Retina (tissue), 1 donor: ENCODE data around the gene HOXD9.

Experiments
- DNase-seq: peaks from one replicate; pipeline ENCODE4 v3.0.0-alpha.2; 2016

Gene HOXD9

DNA sequence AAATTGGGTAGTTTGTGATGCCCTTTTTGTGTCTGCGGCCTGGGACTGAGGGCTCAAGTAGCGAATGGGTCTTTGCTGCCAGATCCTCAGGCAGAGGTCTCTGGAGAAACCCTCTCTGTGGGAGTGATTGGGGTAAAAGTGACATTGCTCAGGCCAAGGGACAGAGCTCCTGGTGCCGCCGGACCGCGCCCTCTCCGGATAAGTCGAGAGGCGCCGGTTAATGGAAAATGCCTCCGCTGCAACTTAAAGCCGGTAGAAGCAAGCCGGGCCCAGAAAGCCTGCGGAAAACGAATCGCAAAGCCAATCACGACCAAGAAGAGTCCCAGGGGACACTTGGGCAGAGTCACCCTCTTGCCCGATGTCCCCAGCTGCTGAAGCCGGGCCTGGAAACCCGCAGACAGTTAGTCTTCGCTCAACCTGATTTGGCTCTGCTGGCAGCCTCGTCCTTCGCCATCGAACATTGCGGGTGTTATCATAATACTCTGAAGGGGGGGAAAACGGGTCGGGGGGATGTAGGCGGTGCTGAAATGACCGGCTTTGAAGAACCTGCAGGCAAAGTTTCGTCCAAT, 23.3 kb upstream of the HOXD9 start:
- DNase-seq = peak; percentile 74

DNA sequence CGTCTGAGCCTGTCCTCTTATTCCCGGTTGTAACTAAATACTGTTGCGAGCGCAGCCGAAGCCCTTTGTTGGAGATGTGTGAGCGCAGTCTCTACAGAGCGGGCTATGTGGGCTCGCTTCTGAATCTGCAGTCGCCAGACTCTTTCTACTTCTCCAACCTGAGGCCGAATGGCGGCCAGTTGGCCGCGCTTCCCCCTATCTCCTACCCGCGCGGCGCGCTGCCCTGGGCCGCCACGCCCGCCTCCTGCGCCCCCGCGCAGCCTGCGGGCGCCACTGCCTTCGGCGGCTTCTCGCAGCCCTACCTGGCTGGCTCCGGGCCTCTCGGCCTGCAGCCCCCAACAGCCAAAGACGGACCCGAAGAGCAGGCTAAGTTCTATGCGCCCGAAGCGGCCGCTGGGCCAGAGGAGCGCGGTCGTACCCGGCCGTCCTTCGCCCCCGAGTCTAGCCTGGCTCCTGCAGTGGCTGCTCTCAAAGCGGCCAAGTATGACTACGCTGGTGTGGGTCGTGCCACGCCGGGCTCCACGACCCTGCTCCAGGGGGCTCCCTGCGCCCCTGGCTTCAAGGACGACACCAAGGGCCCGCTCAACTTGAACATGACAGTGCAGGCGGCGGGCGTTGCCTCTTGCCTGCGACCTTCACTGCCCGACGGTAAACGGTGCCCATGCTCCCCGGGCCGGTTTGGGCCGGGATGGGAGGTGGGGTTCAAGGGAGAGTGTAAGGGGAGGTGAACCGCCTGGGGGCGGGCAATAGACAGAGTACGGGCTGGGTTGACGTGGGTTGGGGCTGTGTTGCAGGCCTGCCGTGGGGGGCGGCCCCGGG, 22.6 kb upstream of the HOXD9 start, which contains the start of gene HOXD12:
Gene HOXD12, plus strand, starts transcription at position 68 of the 819 bp plus-strand sequence. Its CDS starts 7 bp downstream, at position 75.
- DNase-seq = peak; percentile 68

DNA sequence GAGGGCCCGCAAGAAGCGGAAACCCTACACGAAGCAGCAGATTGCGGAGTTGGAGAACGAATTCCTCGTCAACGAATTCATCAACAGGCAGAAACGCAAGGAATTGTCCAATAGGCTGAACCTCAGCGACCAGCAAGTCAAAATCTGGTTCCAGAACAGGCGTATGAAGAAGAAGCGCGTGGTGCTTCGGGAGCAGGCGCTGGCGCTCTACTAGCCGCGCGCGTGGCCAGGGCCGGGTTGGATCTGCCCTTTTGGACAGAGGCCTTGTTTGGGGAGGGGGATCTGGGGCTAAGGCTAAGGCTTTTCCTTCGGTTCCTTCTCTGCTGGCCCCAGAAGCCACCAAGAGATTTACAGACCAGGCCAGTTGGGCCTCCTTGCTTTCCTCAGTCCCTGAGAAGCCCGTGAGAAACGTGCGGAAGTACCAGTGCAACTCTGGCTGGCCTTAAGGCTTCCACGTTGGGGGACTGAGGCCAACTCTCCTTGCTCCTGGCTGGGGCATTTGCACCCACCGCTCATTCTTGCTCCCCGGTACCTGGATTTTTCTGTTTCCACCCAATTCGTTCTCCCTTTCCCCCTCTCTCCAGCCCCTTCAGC, 21.9 kb upstream of the HOXD9 start:
- DNase-seq = no peak

DNA sequence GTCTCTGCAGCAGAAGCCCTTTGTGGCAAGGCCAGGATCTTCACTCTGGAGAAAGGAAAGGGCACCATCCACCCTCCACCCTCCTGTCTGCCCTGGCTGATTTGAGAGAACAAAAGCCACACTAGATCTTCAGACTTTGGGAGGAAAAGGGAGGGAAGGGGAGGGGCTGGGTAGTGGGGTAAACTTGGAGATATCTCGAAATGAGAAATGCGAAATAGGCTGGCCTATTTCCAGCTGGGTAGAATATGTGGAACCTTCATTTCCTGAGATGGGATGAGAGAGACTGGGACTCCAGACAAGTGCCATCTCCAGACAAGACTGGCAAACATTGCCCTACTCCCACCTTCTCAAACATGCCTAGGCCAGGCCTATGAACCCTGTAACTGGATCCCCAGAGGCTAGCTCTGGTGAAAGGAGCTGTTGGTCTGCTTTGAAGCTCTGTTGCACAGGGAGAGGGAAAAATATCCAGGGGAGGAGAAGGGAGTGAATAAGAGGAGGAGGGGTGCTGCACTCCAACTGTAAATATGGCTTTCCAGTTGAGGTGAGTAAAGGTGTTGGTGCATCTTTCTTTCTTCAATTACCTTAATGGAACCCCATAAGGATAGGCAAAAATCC, 21.2 kb upstream of the HOXD9 start:
- no peak for DNase-seq

DNA sequence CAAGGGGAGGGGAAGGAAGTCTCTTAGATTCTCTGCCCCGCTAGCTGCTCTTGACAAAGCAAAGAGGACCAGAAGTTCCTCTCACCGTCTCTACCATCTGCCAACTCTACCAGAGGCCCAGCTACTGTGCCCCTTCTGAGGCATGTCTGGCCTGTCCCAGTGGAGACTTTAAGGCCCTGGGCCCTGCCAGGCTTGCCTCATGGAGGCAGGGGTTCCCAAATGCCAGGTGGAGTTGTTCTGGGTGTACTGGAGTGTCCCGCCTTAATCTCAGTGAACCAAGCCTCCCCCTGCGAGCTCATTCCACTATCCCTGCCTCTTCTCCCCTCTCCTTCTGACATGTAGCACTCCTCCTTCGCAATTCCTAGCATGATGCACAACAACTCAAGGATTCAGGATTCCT, 20.7 kb upstream of the HOXD9 start:
- no peak for DNase-seq

DNA sequence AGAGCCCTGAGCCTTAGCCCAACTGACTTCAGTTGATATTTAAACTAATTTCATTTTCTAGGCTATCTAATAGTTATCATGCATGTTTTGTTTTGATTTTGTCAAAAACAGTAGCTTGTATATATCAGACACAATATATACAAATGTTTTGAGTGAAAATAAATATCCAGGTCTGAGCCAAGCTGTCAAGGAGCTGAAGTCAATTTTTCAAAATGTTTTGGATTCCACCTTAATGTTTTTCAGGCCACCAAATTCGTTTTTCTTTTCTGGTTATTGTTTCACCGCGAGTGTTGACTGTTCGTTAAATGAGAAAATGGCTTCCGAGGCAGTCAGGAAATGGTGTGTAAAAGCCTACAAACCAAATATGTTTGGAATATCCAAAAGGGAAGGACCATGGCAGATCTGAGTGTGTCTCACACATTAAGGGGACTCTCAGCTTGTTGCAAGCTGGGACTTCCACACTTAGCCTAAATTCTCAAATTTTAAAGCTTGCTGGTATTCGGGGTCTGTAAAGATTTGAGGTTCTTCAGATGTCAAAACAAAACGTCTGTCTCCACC, 20.1 kb upstream of the HOXD9 start:
- no peak for DNase-seq

DNA sequence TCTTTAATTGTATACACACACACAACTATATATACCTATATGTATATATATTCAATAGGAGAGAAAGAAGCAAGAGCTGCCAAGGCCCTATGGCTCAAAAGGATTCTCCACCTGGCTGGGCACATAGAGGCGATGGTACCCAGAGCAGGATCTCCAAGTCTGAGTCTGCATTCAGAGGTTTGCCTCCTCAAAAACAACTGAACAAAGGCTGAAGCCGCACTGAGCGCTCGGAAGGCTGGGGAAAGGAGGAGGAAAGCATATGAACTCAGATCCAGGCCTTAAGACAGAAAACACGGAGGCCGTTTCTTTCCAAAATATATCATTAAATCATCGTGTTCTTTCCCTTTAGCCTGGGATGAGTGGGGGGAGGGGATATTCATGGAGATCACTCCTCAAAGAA, 19.3 kb upstream of the HOXD9 start:
- DNase-seq = no peak

DNA sequence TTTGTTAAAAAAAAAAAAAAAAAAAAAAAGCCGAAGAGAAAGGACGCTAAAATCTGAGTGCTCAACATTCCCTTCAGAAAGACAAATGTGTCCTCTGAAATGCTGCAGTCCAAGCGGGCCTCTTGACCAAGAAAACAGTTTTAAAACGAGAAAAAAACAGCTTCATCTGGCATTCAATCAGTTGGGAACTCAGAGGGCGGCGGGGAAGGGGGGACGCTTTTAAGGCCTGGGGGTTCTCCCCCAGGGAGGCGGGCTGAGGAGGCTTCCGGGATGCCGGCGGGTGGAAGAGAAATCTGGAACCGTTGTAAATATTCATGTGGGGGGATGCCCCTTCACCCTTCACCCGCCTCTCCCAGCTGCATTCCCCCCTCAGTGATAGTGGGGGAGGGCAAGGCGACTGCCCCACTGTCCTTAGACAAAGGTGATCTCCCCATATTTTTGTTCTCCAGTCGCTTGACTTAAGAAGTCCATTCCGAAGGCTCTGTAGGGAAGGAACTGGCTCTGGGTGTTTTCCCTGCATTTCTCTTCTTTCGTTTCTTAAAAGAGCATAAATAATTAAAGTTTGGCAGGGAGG, 18.7 kb upstream of the HOXD9 start:
- DNase-seq = no peak

DNA sequence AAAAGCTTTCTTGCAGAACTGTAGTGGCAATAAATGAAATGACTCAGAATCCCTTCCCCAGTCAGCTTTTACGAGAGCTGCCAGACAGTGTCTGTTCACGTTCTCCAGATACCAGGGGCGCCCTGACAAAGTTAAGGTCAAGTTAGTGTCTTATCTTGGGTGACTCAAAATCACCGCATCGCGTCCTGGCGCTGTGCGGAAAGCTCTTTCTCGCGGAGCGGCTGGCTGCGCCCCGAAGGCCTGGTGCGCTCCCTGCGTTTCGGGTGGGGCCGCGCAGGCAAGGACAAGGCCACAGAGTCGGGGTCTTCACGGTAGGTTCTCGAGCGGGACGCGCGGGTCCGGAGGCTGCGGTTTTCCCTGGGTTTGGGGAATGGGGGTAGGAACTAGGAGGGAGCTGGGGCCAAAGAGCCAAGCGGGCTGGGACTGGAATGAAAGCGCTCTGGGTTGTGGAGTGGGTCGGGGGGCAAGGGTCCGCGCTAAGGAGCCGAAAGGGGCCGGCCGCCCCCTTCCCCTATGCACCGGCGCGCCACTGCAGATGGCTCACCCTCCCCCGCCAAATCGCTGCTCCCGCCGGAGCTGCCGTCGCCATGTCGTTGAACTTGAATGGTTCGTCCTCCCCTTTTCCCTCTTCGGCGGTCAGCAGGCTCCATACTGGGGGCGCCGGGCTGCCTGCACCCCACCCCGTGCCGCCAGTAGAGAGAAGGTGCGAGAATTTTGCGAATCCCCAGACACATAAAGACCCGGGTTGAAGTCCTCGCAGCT, 18.0 kb upstream of the HOXD9 start:
- DNase-seq = peak; percentile 67

DNA sequence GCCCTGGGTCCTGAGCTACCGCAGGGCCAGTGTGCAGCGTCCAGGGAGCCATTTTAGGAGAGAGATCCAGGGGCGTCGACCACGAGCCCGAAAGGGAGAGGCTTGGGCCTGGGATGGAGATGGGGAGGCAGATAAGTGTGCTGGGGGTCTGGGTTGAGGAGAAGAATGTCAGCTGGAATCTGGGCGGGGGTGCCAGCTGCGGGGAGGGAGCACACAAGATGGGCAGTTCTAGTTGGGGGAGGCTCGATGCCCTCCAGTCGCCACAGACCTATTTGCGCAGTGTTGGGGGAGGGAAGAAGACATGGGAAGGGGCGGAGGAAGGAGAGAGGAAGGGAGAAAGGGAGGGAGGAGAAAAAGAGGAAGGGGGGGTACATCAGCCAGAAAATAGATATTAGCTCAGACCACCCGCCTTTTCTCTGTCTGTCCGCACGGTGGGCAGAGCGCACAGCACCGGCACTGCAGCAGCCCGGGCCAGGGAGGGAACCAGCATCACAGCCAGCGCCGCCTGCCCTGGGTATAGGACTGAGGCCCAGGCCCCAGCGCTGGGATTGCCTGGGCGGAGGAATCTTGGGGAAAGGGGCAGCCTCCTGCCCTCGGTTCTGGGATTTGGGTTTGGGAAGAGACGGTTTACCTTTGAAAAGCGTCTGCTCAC, 17.3 kb upstream of the HOXD9 start:
- no peak for DNase-seq

DNA sequence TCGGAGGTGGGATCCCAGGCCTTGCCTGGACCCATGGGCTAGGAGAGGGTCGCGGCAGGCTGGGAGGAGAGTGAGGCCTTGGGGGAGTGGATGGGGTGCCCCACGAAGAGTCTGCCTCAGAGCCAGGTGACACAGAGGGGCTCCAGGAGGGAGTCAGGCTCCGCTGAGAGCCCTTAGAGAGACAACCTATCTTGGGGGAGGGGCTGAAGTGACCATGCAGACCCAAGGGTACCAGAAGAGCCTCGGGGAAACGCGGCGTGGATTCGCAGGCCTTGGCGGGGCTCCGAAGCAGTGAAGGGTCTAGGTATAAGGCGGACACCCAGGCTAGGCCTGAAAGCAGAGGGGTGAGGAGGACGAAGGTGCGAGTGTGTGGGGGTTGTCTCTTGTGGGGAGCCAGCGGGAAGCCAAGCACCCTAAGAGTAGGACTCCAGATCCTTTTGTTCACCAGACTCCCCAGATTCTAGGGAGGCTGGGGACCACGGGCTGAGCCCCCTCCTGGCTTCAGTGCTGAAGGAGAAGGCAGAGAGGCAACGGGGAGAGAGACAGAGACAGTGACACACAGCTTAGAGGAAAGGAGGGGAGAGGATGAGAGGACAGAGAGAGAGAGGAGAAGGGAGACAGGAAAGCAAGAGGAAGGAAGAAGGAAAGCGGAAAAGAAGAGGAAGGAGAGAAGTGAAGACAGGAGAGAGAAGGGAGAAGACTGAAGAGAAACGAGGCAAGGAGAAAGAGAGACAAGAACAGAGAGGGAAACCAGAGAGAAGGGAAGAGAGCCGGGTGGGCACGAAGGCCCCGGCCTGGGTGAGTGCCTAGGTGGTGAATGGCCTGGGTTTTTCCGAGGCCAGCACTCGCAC, 16.6 kb upstream of the HOXD9 start:
- no peak for DNase-seq

DNA sequence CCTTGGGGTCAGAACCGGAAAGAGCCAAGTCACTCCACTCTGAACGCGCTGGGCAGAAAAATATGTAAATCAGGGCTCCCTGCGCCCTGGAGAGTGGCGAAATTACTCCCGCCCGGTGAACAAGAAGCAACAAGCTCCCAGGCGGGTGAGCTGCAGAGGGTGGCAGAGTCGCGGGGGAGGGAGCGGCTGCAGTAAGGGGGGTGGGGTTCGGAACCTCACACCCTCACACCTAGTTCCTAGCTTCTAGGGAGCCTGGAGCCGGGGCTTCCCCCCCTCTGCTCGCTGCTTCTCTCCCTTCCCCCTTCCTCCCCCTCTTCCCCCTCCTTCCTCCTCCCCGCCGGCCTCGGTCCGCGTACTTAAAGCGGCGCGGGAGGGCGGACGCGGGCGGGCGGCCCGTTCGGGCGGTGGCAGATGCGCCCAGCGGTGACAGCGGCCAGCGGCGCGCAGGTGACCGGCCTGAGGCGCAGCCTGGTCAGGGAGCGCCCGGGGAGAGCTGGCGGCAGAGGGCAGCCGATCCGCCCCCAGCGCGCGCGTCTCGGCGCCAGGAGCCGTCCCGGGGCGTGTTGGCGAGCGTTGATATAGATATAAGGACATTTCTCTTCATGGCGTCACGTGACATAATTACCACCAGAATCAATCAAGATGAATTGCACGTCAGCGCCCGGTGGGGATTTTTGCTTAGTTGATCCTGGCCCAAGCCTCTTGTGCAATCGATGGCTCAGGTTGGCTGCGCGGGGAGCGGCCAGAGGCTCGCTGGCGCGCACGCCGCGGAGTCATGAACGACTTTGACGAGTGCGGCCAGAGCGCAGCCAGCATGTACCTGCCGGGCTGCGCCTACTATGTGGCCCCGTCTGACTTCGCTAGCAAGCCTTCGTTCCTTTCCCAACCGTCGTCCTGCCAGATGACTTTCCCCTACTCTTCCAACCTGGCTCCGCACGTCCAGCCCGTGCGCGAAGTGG, 15.7 kb upstream of the HOXD9 start, which contains the start of gene HOXD11:
Gene HOXD11, plus strand, starts transcription at position 700 of the 959 bp plus-strand sequence. Its CDS starts 76 bp downstream, at position 776.
- DNase-seq = peak; percentile 81

DNA sequence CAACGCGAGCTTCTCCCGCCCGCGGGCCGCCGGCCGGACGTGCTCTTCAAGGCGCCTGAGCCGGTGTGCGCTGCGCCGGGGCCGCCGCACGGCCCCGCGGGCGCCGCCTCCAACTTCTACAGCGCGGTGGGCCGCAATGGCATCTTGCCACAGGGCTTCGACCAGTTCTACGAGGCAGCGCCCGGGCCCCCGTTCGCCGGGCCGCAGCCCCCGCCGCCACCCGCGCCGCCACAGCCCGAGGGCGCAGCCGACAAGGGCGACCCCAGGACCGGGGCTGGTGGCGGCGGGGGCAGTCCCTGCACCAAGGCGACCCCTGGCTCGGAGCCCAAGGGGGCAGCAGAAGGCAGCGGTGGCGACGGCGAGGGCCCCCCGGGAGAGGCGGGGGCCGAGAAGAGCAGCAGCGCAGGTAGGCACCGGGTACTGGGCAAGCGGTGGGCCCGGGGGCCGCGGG, 14.8 kb upstream of the HOXD9 start:
- no peak for DNase-seq

DNA sequence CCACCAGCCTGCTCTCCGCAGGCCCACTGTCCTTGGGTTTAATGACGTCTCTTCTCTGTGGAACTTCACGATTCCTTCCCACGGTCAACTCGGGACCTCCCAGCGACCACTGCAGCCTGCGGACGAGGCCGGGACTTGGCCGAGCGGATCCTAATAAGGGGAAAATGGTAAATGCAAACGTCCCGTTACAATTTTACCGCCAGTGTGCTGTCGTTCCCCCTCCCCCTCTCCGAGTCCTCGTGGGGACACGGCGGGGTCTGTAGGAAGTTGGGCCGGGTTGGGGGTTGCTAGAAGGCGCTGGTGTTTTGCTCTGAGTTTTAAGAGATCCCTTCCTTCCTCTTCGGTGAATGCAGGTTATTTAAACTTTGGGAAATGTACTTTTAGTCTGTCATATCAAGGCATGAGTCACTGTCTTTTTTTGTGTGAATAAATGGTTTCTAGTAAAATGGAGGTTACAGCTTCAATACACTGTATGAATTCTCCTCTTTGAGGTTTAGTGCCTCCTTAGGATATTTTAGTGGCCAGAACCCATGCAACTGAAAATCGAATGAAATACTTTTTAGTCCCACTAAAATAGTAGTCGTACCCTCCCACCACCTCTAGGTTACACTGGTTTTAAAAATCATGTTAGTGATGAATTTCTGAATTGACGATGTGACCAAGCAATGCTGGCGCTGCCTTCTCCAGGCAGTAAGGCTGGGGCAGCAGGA, 13.2 kb upstream of the HOXD9 start:
- no peak for DNase-seq

DNA sequence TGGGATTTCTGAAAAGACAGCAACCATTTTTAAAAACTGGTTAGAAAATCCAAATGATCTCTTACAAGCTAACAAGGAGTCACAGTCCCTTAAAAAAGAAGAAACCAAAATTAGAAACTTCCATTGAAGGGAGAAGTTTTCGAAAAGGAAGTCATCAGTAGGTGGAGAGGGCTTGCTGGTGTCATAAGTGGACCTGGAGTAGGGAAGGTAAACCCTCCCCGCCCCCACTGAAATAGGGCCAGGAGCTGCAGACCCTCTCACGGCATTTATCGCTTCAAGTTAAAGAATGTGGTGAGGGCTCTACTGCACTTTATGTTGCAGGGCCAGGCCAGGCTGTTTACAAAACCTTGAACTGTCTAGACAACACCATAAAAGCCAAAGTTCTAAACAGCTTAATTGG, 12.6 kb upstream of the HOXD9 start:
- no peak for DNase-seq

DNA sequence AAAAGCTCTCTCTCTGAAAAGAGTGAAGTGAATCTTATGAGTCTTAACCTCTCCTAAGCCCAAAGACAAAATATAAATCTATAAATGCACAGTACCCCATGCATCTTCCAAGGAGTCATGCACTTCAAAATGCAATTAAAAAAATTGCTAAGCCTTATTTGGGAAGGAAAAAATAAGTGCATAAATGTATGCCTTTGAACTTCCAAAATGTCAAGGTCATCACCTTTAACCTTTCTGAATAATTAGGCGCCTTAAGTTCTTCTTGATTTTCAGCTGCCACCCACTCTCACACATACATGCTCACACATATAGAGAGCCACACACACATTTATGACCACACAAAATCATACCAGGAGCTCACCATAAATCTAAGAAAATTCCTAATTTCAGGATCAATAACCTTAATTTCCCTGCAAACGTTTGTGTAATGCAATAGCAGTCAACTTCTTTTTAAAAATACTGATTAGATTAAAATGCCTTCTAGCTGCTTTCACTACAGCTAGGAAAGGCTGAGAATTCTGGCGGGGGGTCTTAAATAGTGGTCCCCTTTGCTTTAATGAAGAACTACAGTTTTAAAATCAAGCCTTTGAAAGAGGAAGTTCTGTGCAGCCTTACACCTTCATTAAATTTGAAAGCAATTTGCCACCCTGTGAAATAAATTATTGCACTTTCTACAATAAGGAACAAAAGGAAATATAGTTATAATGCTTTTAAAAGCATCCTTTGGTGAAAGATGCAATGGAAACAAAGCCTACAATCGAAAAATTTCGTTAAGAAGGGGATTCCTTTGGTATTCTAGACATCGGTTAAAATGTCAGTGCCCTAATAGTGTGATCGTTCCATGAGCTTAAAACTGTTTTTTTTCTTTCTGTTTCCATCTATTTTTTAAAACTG, 11.9 kb upstream of the HOXD9 start:
- DNase-seq = no peak

DNA sequence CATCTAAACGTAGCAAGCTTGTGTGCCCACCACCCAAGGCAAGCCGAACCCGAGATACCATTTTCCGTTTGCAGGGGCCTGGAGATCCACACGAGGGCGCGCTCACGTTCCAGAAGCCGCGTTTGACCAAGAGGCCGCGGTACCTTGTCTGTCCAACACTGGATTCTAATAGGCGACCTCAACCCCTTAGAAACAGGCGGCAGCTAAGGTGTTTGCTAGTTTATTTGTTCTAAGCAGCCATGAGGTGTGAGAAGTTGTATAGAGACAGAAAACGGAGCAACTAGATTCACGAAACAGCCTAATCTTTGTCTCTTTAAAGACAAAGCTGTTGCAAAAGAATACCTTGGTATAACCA, 11.2 kb upstream of the HOXD9 start:
- peak; percentile 88 for DNase-seq
